DND-41 (cell line): ENCODE data around the gene ITIH5.

ENCODE experiments used
- CTCF ChIP-seq: IDR thresholded peaks from 2 replicates; pipeline ENCODE4 v1.5.1; 2012; ENCODE audit warnings: borderline replicate concordance, low read length, moderate library complexity, mild to moderate bottlenecking; ENCODE audit not compliant: poor library complexity, severe bottlenecking; ENCODE audit errors: extremely low read depth
- EZH2 ChIP-seq: IDR thresholded peaks from 3 replicates; pipeline ENCODE4 v1.6.1; 2012; ENCODE audit warnings: borderline replicate concordance, low read depth, mild to moderate bottlenecking, moderate library complexity, low read length, inconsistent platforms; ENCODE audit not compliant: severe bottlenecking

GRCh38 chr10:7592627-7593026 is 74.1 kb downstream of the ITIH5 start:
- TF ChIP-seq CTCF = no peak
- no peak for TF ChIP-seq EZH2
